GM23338 (cell line): ENCODE data around the gene NDC1. TPM values are rescaled to one million over a fixed set of nuclear protein-coding genes. Genes with fewer than 3 reads are reported as not detected.

Source experiments
- ATAC-seq: fragments of 200-7000 bp; cut with Tn5 transposase; 3 replicates; pipeline ENCODE4 v1.9.1; 2020
- DNase-seq: peaks from one replicate; pipeline ENCODE4 v3.0.0-alpha.2; 2015; ENCODE audit warnings: low spot score
- H2AFZ ChIP-seq: fragments of 200-600 bp; sonication (generic); 2 replicates; pipeline ENCODE4 v1.8.0; 2016; ENCODE audit warnings: antibody characterized with exemption, mild to moderate bottlenecking, moderate library complexity
- H3F3A ChIP-seq: fragments of 200-600 bp; sonication (generic); replicated peaks from 2 replicates; pipeline ENCODE4 v1.8.0; 2017; ENCODE audit warnings: antibody characterized with exemption, mixed run types, low read depth
- H3K27ac ChIP-seq: fragments of 200-600 bp; sonication (generic); 2 replicates; pipeline ENCODE4 v1.6.1; 2016; ENCODE audit warnings: low read depth
- H3K27me3 ChIP-seq: fragments of 200-600 bp; sonication (generic); 2 replicates; pipeline ENCODE4 v1.8.0; 2016; ENCODE audit warnings: mild to moderate bottlenecking, mixed run types, moderate library complexity; ENCODE audit not compliant: insufficient read depth
- H3K36me3 ChIP-seq: fragments of 200-600 bp; sonication (generic); 2 replicates; pipeline ENCODE4 v1.8.0; 2016; ENCODE audit warnings: mild to moderate bottlenecking; ENCODE audit not compliant: insufficient read depth
- H3K4me1 ChIP-seq: fragments of 200-600 bp; sonication (generic); 2 replicates; pipeline ENCODE4 v1.8.0; 2016; ENCODE audit warnings: mild to moderate bottlenecking, moderate library complexity; ENCODE audit not compliant: insufficient read depth
- H3K4me2 ChIP-seq: fragments of 200-600 bp; sonication (generic); 2 replicates; pipeline ENCODE4 v1.7.1; 2017; ENCODE audit warnings: mixed run types
- H3K4me3 ChIP-seq: fragments of 200-600 bp; sonication (generic); 2 replicates; pipeline ENCODE4 v1.6.1; 2016; ENCODE audit warnings: mixed run types
- H3K79me2 ChIP-seq: fragments of 200-600 bp; sonication (generic); replicated peaks from 2 replicates; pipeline ENCODE4 v1.8.0; 2017; ENCODE audit warnings: mild to moderate bottlenecking; ENCODE audit not compliant: insufficient read depth
- H3K9me2 ChIP-seq: fragments of 200-600 bp; sonication (generic); 2 replicates; pipeline ENCODE4 v1.8.0; 2017; ENCODE audit not compliant: insufficient read depth
- H4K20me1 ChIP-seq: fragments of 200-600 bp; sonication (generic); replicated peaks from 2 replicates; pipeline ENCODE4 v1.8.0; 2017; ENCODE audit warnings: mild to moderate bottlenecking; ENCODE audit not compliant: insufficient read depth
- H3K27ac Mint-ChIP-seq: 2 replicates; pipeline ENCODE4 v1.8.0; 2020; ENCODE audit warnings: inconsistent platforms, mild to moderate bottlenecking, moderate library complexity, mixed read lengths
- H3K27me3 Mint-ChIP-seq: 3 replicates; pipeline ENCODE4 v1.8.0; 2022; ENCODE audit warnings: low read depth, mild to moderate bottlenecking, moderate library complexity, mixed read lengths, inconsistent platforms; ENCODE audit not compliant: insufficient read depth, poor library complexity
- H3K36me3 Mint-ChIP-seq: 3 replicates; pipeline ENCODE4 v1.8.0; 2021; ENCODE audit warnings: low read depth, mild to moderate bottlenecking, inconsistent platforms, moderate library complexity, mixed read lengths
- H3K4me1 Mint-ChIP-seq: 3 replicates; pipeline ENCODE4 v1.8.0; 2020; ENCODE audit warnings: mild to moderate bottlenecking, inconsistent platforms, mixed read lengths
- H3K4me3 Mint-ChIP-seq: 3 replicates; pipeline ENCODE4 v1.8.0; 2021; ENCODE audit warnings: moderate library complexity, mild to moderate bottlenecking, inconsistent platforms, mixed read lengths
- H3K9me3 Mint-ChIP-seq: 3 replicates; pipeline ENCODE4 v1.8.0; 2020; ENCODE audit warnings: moderate library complexity, mild to moderate bottlenecking, inconsistent platforms, mixed read lengths
- CREB1 ChIP-seq: fragments of 250-450 bp; sonication (Bioruptor Pico); IDR thresholded peaks from 2 replicates; pipeline ENCODE4 v1.5.0; 2020; ENCODE audit warnings: low read depth, mild to moderate bottlenecking, moderate library complexity
- ETS1 ChIP-seq: IDR thresholded peaks from 2 replicates; pipeline ENCODE4 v1.6.1; 2016; ENCODE audit warnings: antibody characterized with exemption
- EZH2 ChIP-seq: fragments of 200-600 bp; sonication (generic); IDR thresholded peaks from one replicate; pipeline ENCODE4 v1.8.0; 2017; ENCODE audit warnings: antibody characterized with exemption, mild to moderate bottlenecking, low read depth; ENCODE audit not compliant: unreplicated experiment
- EZH2phosphoT487 ChIP-seq: fragments of 200-600 bp; sonication (generic); IDR thresholded peaks from one replicate; pipeline ENCODE4 v1.8.1; 2018; ENCODE audit warnings: antibody characterized with exemption; ENCODE audit not compliant: unreplicated experiment
- NANOG ChIP-seq: IDR thresholded peaks from 2 replicates; pipeline ENCODE4 v1.6.1; 2016; ENCODE audit warnings: antibody characterized with exemption, borderline replicate concordance
- POLR2AphosphoS5 ChIP-seq: IDR thresholded peaks from 2 replicates; pipeline ENCODE4 v1.6.1; 2016; ENCODE audit warnings: antibody characterized with exemption, low read depth
- STAT1 ChIP-seq: IDR thresholded peaks from one replicate; pipeline ENCODE4 v1.6.1; 2016; ENCODE audit warnings: antibody characterized with exemption; ENCODE audit not compliant: unreplicated experiment
- ZNF114 ChIP-seq: fragments of 250-450 bp; sonication (Bioruptor Pico); IDR thresholded peaks from 2 replicates; pipeline ENCODE4 v1.5.0; 2020; ENCODE audit warnings: mild to moderate bottlenecking, moderate library complexity
- ZNF331 ChIP-seq: fragments of 250-450 bp; sonication (Bioruptor Pico); IDR thresholded peaks from 2 replicates; pipeline ENCODE4 v1.5.0; 2020; ENCODE audit warnings: low read depth, mild to moderate bottlenecking, moderate library complexity
- polyA plus RNA-seq: library from polyadenylated mRNA; unstranded; fragments of >200 nt; fragmentation: Nextera tagmentation; extraction: Ambion mirVana; gene quantifications from 2 replicates; pipeline ENCODE4 v1.2.1, GENCODE V29; 2016
- total RNA-seq: library from RNA; depleted of rRNA; stranded (reverse); fragments of >200 nt; shearing (Covaris generic); gene quantifications from 2 replicates; pipeline ENCODE4 v1.2.3, GENCODE V29; 2014
- TF ChIP-seq, protein P1 (sequence below): IDR thresholded peaks from one replicate; pipeline ENCODE4 v1.6.1; 2018; ENCODE audit warnings: antibody characterized with exemption; ENCODE audit not compliant: unreplicated experiment
- TF ChIP-seq, protein P2 (sequence below), 2 experiments: fragments of 200-600 bp in 1 of 2; sonication (generic) in 1 of 2; conservative IDR thresholded peaks; 2 replicates each; pipeline versions ENCODE4 v1.5.1 to v1.6.1; 2016 to 2017; ENCODE audit warnings: antibody characterized with exemption in 2 of 2, low read depth in 2 of 2, mild to moderate bottlenecking in 2 of 2, moderate library complexity in 1 of 2

NDC1 gene
- total and polyA plus RNA-seq, 2 experiments from 2014 or later: 19.8 to 100 TPM

GRCh38 chr1:53730224-53730865 lies 107.8 kb downstream of the NDC1 start:
- no peak overlapping the region for H3K4me2 ChIP-seq
- no peaks in the 10 kb centered on the region for H3K36me3 ChIP-seq
- no peak for DNase-seq
- TF ChIP-seq CREB1 (CRISPR knock-in tag): no peak
- H3K4me3 ChIP-seq: no peak overlapping the region
- Mint-ChIP-seq H3K4me1 (peaks cover 14% of the 10 kb centered on the region), H3K9me3 (no peaks in the 10 kb centered on the region), H3K27ac (no peak overlapping the region), H3K36me3 (no peaks in the 10 kb centered on the region), H3K4me3 (no peak overlapping the region), H3K27me3 (peaks cover 16% of the 10 kb centered on the region)
- no peak overlapping the region for H2AFZ ChIP-seq
- no peak for ATAC-seq
- no peak overlapping the region for H3K27ac ChIP-seq
- no peaks in the 10 kb centered on the region for H3K9me2 ChIP-seq
- H3K4me1 ChIP-seq: peaks cover 6% of the 10 kb centered on the region
- H3K27me3 ChIP-seq: peaks cover 16% of the 10 kb centered on the region
- no peaks in the 10 kb centered on the region for H3K79me2 ChIP-seq
- no peaks in the 10 kb centered on the region for H3F3A ChIP-seq
- no peaks in the 10 kb centered on the region for H4K20me1 ChIP-seq

DNA sequence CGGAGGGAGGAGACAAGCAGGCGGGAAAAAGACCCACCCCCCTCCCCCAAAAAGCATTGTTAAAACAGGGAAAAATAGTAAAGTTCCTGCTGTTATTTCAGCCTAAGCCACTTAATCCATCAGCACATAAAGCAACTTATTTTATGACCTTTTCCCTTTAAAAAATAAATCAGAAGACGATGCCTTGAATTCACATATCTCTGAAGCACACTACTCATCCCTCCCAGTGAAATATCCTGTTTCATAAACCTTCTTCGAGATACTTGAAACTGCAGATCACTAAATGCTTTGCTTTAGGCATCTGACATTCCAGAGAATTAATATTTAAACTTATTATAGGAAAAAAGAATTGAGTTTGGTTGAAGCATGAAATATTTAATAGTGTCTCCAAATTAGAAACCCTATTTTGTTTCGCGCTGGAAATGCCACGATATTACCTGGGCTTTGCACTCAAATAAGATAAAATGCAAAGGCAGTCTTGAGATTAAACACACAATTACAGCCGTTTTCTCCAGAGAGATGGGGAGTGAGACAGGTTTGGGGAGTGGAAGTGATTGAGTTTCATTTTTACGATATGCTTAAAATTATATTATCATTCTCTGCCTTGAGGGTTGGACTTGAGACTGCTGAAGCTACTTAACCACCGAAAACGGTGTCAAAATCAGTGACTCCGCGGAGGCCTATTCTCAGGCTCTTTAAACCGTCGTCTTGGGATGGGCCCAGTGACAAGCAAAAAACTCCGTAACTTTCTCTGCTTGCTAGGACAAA lies 108.5 kb downstream of the NDC1 start:
- Histone ChIP-seq H3K79me2 (no peaks in the 10 kb centered on the region), H3K4me1 (no peaks in the 10 kb centered on the region; the same call in 1 of the 2 replicates), H3K4me2 (no peak overlapping the region), H4K20me1 (no peaks in the 10 kb centered on the region), H3K4me3 (no peak overlapping the region), H3K9me2 (no peaks in the 10 kb centered on the region), H3K36me3 (no peaks in the 10 kb centered on the region), H3K27ac (no peak overlapping the region), H3F3A (no peaks in the 10 kb centered on the region), H3K27me3 (peaks cover 9% of the 10 kb centered on the region; the same call in 1 of the 2 replicates), H2AFZ (no peak overlapping the region)
- ATAC-seq (no peak), DNase-seq (no peak)
- Mint-ChIP-seq H3K9me3 (no peaks in the 10 kb centered on the region), H3K27ac (no peak overlapping the region), H3K4me3 (no peak overlapping the region), H3K36me3 (no peaks in the 10 kb centered on the region), H3K4me1 (peaks cover 13% of the 10 kb centered on the region), H3K27me3 (peaks cover 11% of the 10 kb centered on the region)
- TF ChIP-seq POLR2AphosphoS5 (no peak), ZNF331 (CRISPR knock-in tag) (no peak), NANOG (no peak), EZH2phosphoT487 (no peak), CREB1 (CRISPR knock-in tag) (no peak), EZH2 (no peak), ETS1 (no peak), ZNF114 (CRISPR knock-in tag) (no peak), STAT1 (no peak)
- TF ChIP-seq, protein P1, sequence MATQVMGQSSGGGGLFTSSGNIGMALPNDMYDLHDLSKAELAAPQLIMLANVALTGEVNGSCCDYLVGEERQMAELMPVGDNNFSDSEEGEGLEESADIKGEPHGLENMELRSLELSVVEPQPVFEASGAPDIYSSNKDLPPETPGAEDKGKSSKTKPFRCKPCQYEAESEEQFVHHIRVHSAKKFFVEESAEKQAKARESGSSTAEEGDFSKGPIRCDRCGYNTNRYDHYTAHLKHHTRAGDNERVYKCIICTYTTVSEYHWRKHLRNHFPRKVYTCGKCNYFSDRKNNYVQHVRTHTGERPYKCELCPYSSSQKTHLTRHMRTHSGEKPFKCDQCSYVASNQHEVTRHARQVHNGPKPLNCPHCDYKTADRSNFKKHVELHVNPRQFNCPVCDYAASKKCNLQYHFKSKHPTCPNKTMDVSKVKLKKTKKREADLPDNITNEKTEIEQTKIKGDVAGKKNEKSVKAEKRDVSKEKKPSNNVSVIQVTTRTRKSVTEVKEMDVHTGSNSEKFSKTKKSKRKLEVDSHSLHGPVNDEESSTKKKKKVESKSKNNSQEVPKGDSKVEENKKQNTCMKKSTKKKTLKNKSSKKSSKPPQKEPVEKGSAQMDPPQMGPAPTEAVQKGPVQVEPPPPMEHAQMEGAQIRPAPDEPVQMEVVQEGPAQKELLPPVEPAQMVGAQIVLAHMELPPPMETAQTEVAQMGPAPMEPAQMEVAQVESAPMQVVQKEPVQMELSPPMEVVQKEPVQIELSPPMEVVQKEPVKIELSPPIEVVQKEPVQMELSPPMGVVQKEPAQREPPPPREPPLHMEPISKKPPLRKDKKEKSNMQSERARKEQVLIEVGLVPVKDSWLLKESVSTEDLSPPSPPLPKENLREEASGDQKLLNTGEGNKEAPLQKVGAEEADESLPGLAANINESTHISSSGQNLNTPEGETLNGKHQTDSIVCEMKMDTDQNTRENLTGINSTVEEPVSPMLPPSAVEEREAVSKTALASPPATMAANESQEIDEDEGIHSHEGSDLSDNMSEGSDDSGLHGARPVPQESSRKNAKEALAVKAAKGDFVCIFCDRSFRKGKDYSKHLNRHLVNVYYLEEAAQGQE: no peak
- TF ChIP-seq, protein P2, sequence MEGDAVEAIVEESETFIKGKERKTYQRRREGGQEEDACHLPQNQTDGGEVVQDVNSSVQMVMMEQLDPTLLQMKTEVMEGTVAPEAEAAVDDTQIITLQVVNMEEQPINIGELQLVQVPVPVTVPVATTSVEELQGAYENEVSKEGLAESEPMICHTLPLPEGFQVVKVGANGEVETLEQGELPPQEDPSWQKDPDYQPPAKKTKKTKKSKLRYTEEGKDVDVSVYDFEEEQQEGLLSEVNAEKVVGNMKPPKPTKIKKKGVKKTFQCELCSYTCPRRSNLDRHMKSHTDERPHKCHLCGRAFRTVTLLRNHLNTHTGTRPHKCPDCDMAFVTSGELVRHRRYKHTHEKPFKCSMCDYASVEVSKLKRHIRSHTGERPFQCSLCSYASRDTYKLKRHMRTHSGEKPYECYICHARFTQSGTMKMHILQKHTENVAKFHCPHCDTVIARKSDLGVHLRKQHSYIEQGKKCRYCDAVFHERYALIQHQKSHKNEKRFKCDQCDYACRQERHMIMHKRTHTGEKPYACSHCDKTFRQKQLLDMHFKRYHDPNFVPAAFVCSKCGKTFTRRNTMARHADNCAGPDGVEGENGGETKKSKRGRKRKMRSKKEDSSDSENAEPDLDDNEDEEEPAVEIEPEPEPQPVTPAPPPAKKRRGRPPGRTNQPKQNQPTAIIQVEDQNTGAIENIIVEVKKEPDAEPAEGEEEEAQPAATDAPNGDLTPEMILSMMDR (conservative IDR thresholded peaks at IDR 0.05; ENCODE audit: low read depth in 2 of 2): no peak
